Hepatocyte (in vitro differentiated cells): ENCODE measurements around the gene TXNDC11.

Source experiments
- CTCF ChIP-seq: fragments of 200-600 bp; sonication (generic); IDR thresholded peaks from 2 replicates; pipeline ENCODE4 v1.5.1; 2016; ENCODE audit warnings: antibody characterized with exemption, mild to moderate bottlenecking; ENCODE audit not compliant: poor library complexity
- EZH2 ChIP-seq: fragments of 200-600 bp; sonication (generic); IDR thresholded peaks from 2 replicates; pipeline ENCODE4 v1.6.1; 2016; ENCODE audit warnings: antibody characterized with exemption, mild to moderate bottlenecking, borderline replicate concordance
- EZH2phosphoT487 ChIP-seq: fragments of 200-600 bp; sonication (generic); IDR thresholded peaks from one replicate; pipeline ENCODE4 v1.6.1; 2018; ENCODE audit warnings: antibody characterized with exemption, mild to moderate bottlenecking, low read depth, moderate library complexity; ENCODE audit not compliant: unreplicated experiment, severe bottlenecking

- TF ChIP-seq CTCF: no peak
- no peak for TF ChIP-seq EZH2
- TF ChIP-seq EZH2phosphoT487: no peak
These were observed 109.5 kb downstream of the TXNDC11 start for GRCh38 chr16:11633113-11633512.
